ENCODE results near the gene CYP4B1.

The CYP4B1 gene

DNA sequence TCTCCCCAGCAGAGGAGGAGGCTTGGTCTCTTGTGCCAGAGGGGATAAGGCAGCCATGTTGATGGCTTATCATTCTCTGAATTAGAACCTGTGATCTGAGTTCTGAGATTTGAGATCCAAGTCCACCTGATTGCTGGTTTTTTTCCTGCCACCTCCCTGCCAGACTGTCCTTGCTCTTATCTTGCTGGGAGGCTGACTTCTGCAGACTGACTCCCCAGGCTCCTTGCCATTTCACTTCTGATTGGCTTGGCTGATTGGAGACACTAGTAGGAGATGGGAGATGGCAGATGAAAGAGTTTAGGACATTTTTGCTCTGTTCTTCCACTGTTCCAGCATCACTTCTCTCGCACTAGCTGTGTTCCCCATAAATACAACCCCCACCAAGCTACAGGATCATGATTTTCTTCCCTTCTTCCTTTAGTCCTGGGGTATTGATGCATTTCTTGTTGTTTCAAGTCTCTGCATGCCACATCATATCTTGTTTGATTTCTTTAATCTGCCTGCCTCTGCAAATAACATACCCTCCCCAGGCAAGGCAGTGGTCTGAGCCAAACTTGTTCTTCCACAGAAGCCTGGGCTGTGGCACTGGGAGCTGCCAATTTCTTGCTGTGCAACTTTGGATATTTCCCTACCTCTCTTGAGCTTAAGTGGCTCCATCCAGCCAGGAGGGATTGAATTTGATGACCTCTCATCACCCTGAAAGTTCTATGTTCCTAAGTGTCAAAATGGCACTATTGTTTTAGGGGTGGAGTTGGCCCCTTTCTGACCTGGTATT is 963 bp upstream of the CYP4B1 start:
- DNase-seq, result no peak

DNA sequence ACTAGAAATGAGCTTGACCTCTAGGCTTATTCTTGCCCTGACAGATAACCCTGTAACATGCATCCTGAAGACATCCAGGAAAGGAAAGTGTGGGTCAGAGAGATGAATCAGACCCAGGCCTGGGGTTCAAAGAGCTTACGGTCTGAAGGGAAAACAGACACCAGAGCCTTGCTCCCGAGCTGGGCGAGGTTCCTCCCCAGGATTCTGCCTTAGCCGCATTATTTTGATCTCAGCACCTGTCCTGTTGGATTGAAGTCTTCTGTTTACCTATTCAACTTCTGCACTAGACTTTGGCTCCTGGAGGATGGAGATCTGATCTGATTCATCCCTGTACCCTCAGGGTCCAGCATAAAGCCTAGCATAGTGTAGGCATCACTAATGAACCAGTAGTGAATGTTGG is 1.9 kb downstream of the CYP4B1 start:
- no peak for DNase-seq

DNA sequence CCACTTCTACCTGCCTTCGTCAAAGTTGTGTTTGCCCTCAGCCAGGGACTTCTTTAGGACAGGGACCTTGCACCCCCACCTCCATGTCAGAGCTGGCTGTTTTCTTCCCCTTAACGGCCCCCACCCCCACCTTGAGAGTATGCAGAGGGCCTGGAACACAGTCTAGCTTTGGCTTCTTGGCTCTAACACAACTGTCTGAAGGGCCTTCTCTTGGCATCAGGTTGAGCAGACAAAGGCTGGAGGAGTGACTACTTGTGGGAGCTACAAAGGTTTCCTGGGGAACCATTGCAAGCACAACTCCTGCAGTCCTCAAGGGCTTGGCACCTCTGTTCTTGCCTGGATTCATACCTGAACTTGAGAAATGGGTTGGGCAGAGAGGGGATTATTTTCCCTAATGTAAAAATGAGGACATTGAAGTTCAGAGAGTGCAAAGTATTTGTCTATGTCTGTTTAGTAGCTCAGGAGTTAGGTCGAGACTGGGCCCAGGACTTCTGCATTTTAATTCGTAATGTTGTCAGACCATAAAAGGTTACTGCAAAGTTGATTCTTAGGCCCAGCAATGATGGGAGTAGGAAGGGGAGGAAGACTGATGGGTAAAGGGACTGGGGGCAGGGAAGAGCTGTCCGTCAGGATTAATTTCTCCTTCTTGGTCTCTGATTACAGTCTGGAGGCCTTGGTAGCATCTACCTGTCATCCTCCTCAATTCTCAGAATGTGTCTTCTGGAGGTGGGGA is 2.6 kb downstream of the CYP4B1 start:
- DNase-seq, result no peak

DNA sequence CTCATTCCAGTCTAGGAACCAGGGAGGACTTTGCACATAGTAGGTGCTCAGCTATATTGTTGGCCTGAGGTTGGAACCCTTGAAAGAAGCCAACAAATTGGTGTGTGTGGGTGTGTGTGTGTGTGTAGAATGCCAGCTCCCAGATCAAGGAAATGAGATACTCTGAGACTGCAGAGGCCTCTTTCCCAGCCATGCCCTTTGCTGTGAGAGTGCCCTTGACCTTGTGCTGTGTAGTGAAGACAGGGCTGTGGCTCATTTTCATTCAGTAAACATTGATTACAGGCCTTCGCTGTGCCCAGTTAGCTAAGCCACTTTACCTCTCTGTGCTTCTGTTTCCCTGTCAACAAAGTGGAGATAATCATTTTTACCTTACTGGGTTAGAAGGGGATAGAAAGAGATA is 3.2 kb downstream of the CYP4B1 start:
- no peak for DNase-seq

GRCh38 chr1:46802901-46803574 is 4.2 kb downstream of the CYP4B1 start:
- no peak for DNase-seq

GRCh38 chr1:46804027-46804889 is 5.4 kb downstream of the CYP4B1 start:
- DNase-seq, result no peak

GRCh38 chr1:46804926-46805325 is 6.1 kb downstream of the CYP4B1 start:
- DNase-seq, result no peak

DNA sequence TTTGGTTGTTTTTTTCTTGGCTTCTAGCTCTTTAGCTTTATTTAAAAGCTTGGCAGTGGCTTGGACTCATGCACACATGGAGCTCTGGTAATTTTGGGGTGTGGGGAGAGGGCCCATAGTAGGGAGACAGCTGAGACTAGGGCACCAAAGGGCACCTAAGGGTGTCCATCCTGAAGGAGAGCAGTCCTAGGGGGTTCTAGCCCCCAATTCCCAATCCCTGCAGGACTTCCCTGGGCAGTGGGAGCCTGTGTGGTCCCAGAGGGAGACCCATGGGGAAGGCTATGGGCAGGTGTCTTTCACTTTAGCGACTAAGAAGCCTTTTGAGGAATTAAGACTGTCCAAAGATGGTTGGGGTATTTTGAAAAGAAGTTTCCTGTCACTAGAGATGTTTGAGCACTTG is 6.9 kb downstream of the CYP4B1 start:
- no peak for DNase-seq

- DNase-seq, result no peak
These were observed 7.6 kb downstream of the CYP4B1 start for GRCh38 chr1:46806196-46807020.

DNA sequence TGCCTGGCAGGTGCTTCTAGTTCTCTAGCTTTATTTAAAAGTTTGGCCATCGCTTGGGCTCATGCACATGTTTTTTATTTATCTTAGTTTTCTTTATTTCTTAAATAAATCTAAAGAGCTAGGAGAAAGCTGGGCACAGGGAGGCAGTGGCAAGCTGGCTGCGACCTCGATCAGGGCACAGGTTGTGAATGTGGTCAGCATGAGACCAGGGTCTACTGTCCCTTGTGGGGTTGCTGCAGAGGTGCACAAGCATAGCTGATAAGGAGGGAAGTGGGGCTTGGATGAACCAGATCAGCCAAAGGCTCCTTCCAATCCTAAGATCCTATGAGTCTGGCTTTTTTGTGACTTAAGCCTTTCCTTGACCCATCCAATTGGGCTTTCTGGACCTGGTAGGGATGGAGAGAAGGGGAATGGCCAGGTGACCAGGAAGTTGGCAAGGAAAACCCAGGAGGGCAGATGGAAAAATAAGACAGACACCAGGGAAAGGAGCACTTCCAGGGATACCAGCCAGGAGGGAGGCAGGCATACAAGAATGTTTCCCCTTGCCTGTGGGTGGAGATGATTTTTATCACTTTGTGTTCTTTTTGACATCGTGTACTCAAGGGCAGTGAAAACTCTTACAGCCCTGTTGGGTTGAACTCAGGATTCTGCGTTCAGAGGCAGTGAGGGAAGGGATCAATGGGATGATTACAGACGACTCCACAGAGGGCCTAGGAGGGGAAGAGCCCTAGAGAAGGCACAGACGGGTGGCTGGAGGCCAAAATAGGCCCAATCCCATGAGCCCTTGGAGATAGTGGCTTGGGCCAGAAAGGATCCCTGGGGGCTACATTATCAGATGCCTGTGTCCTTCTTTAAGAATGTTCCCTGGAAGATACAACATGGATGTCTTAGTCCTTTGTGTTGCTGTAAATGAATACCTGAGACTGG is 8.5 kb downstream of the CYP4B1 start:
- DNase-seq, result no peak

- no peak for DNase-seq
These were observed 10.2 kb downstream of the CYP4B1 start for GRCh38 chr1:46809071-46809470.

GRCh38 chr1:46809904-46810303 is 11.1 kb downstream of the CYP4B1 start:
- no peak for DNase-seq

DNA sequence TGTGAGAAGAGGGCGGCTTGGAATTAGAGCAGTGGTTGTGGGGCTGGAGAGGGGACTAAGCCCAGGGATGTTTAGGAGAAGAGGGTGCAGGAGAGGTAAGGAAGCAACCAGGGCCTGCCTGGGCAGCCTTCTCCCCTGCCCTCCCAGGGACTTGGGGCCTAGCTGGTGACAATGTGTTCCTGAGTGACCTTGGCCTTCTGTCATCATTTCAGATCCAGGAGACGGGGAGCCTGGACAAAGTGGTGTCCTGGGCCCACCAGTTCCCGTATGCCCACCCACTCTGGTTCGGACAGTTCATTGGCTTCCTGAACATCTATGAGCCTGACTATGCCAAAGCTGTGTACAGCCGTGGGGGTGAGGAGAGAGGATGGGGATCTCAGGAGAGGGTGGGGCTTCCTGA is 11.8 kb downstream of the CYP4B1 start:
- DNase-seq, result no peak

DNA sequence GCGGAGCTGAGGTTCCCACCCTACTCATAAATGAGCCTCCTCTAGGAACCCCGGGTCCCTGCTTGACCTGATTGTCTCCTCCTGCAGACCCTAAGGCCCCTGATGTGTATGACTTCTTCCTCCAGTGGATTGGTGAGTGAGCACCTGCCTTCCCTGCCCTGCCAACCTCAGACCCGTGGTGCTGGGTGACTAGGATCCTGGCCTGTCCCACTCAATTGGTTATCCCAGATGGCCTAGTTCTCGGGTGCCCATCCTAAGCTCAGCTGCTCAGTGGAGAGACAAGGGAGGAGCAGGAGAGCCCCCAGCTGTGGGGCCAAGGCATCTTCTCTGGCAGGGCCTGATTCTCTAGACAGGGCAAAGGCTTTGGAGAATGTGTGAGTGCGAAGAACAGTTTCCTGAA is 12.2 kb downstream of the CYP4B1 start:
- no peak for DNase-seq

DNA sequence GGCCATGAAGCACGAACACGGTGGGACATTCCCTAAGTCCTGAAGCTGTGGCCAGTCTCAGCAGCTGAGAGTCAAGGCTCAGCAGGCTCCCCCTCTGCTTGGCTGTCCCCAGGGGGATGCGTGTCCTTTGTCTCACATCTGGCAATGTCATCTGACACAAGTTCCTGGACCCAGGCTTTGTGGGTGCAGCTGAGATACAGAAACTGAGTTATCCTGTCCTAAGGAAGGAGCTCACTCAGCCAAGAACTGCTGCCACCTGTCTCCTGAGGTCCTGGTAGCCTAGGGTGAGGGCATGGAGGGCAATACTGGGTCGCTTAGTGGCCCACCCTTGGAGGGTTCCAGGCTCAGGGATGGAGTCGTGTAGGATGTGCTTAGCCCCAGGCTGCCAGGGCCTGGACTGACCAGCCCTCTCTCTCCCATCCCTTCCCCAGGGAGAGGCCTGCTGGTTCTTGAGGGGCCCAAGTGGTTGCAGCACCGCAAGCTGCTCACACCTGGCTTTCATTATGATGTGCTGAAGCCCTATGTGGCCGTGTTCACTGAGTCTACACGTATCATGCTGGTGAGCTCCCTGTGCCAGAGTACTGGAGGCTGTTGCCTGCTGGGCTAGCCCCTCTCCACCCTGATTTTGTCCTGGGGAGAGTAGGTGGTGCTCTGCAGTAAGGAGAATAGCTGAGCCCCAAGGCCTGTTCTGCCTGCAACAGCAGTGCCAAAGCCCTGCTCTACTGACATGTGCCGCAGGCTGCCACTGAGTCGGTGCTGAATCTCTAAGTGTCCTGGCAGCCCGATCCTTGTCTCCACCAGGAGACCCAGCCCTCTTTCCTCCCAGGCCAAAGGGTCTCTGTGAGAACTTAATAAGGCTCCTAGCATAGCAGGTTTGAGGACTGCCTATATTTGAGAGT is 13.5 kb downstream of the CYP4B1 start:
- no peak for DNase-seq

- no peak for DNase-seq
These were observed 14.4 kb downstream of the CYP4B1 start for GRCh38 chr1:46812996-46813857.

DNA sequence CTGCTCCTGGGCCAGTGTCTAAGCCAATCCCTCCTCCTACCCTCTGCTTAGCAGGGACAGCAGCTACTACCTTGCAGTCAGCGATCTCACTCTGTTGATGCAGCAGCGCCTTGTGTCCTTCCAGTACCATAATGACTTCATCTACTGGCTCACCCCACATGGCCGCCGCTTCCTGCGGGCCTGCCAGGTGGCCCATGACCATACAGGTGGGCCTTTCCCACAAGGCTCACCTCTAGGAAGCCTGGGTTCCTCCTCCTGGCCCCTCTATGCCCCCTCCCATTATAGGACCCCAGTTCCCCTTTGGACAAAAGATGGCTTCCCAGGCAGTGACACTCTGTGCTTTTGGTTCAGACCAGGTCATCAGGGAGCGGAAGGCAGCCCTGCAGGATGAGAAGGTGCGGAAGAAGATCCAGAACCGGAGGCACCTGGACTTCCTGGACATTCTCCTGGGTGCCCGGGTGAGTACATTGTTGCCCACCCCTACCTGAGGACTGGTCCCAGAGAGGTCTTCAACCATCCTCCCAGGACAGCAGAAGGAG is 15.1 kb downstream of the CYP4B1 start:
- no peak for DNase-seq

DNA sequence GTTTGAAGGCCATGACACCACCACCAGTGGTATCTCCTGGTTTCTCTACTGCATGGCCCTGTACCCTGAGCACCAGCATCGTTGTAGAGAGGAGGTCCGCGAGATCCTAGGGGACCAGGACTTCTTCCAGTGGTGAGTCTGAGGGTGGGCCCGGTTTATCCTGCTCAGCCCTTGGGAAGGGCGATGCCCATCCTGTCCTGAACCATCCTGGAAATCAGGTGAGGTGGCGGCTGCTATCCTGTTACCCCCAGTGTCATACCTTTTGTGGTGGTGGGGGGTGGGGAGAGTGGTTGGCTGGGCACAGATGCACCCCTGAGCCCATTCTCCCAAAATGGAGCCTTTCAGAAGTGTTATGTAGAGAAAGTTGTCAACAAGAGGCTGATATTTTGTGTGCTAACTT is 16.3 kb downstream of the CYP4B1 start:
- DNase-seq, result no peak

DNA sequence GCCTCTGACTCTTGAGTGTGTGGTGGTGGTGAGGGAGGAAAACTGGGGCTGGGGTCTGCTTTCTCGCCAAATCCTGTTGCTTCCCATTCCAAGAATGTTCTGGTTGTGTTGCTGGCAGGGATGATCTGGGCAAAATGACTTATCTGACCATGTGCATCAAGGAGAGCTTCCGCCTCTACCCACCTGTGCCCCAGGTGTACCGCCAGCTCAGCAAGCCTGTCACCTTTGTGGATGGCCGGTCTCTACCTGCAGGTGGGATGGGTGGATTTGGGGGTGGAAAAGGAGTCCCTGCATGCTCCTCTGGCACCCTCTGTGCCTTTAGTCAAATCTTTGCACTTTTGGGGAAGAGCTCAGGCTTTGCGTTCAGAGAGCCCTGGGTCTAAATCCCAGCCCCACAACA is 18.1 kb downstream of the CYP4B1 start:
- no peak for DNase-seq
